Measurements from ENCODE around the gene NIPAL1.

The NIPAL1 gene

GRCh38 chr4:48065587-48066052, 49.0 kb downstream of the NIPAL1 start:
- Histone ChIP-seq H3K9ac (ENCODE audit: low read depth, low read length) (no peak overlapping the region), H3K4me1 (ENCODE audit: insufficient read depth, low read length) (no peaks in the 10 kb centered on the region), H3K36me3 (ENCODE audit: insufficient read depth, low read length) (no peaks in the 10 kb centered on the region; the same call in 1 of the 2 replicates), H3K9me3 (ENCODE audit: control insufficient read depth, insufficient read depth, low read length) (no peaks in the 10 kb centered on the region)

GRCh38 chr4:48067536-48067935, 51.0 kb downstream of the NIPAL1 start:
- no peaks in the 10 kb centered on the region for H3K4me1 ChIP-seq (ENCODE audit: insufficient read depth, low read length)
- H3K9ac ChIP-seq (ENCODE audit: low read depth, low read length): no peak overlapping the region
- H3K9me3 ChIP-seq (ENCODE audit: control insufficient read depth, insufficient read depth, low read length): no peaks in the 10 kb centered on the region
- H3K36me3 ChIP-seq (ENCODE audit: insufficient read depth, low read length): no peaks in the 10 kb centered on the region; the same call in 1 of the 2 replicates

GRCh38 chr4:48068182-48068581, 51.6 kb downstream of the NIPAL1 start:
- Histone ChIP-seq H3K4me1 (ENCODE audit: insufficient read depth, low read length) (no peaks in the 10 kb centered on the region), H3K9me3 (ENCODE audit: control insufficient read depth, insufficient read depth, low read length) (no peaks in the 10 kb centered on the region), H3K36me3 (ENCODE audit: insufficient read depth, low read length) (no peaks in the 10 kb centered on the region; the same call in 1 of the 2 replicates), H3K9ac (ENCODE audit: low read depth, low read length) (no peak overlapping the region)

- Histone ChIP-seq H3K36me3 (ENCODE audit: insufficient read depth, low read length) (no peaks in the 10 kb centered on the region; the same call in 1 of the 2 replicates), H3K9ac (ENCODE audit: low read depth, low read length) (no peak overlapping the region), H3K4me1 (ENCODE audit: insufficient read depth, low read length) (no peaks in the 10 kb centered on the region), H3K9me3 (ENCODE audit: control insufficient read depth, insufficient read depth, low read length) (no peaks in the 10 kb centered on the region)
These were observed 52.5 kb downstream of the NIPAL1 start for GRCh38 chr4:48069026-48069425.

- H3K4me1 ChIP-seq (ENCODE audit: insufficient read depth, low read length): no peaks in the 10 kb centered on the region
These were observed 54.6 kb downstream of the NIPAL1 start for GRCh38 chr4:48071191-48071590.

GRCh38 chr4:48073567-48074103, 57.1 kb downstream of the NIPAL1 start:
- Histone ChIP-seq H3K36me3 (ENCODE audit: insufficient read depth, low read length) (no peaks in the 10 kb centered on the region; the same call in 1 of the 2 replicates), H3K4me1 (ENCODE audit: insufficient read depth, low read length) (no peaks in the 10 kb centered on the region), H3K9me3 (ENCODE audit: control insufficient read depth, insufficient read depth, low read length) (no peaks in the 10 kb centered on the region)

More at GRCh38 chr4:48071191-48071590, 54.6 kb downstream of the NIPAL1 start:
- Histone ChIP-seq H3K9me3 (ENCODE audit: control insufficient read depth, insufficient read depth, low read length) (no peaks in the 10 kb centered on the region), H3K9ac (ENCODE audit: low read depth, low read length) (no peak overlapping the region), H3K36me3 (ENCODE audit: insufficient read depth, low read length) (no peaks in the 10 kb centered on the region; the same call in 1 of the 2 replicates)

GRCh38 chr4:48074657-48075056, 58.1 kb downstream of the NIPAL1 start:
- Histone ChIP-seq H3K9me3 (ENCODE audit: control insufficient read depth, insufficient read depth, low read length) (no peaks in the 10 kb centered on the region), H3K36me3 (ENCODE audit: insufficient read depth, low read length) (no peaks in the 10 kb centered on the region; the same call in 1 of the 2 replicates), H3K4me1 (ENCODE audit: insufficient read depth, low read length) (no peaks in the 10 kb centered on the region), H3K9ac (ENCODE audit: low read depth, low read length) (no peak overlapping the region)

More at GRCh38 chr4:48073567-48074103, 57.1 kb downstream of the NIPAL1 start:
- no peak overlapping the region for H3K9ac ChIP-seq (ENCODE audit: low read depth, low read length)

GRCh38 chr4:48078425-48078824, 61.9 kb downstream of the NIPAL1 start:
- H3K9me3 ChIP-seq (ENCODE audit: control insufficient read depth, insufficient read depth, low read length): no peaks in the 10 kb centered on the region
- peaks cover 10% of the 10 kb centered on the region for H3K4me1 ChIP-seq (ENCODE audit: insufficient read depth, low read length)
- no peak overlapping the region for H3K9ac ChIP-seq (ENCODE audit: low read depth, low read length)

GRCh38 chr4:48078862-48079655, 62.5 kb downstream of the NIPAL1 start:
- Histone ChIP-seq H3K4me1 (ENCODE audit: insufficient read depth, low read length) (peaks cover 10% of the 10 kb centered on the region), H3K9ac (ENCODE audit: low read depth, low read length) (no peak overlapping the region)

More at GRCh38 chr4:48078425-48078824, 61.9 kb downstream of the NIPAL1 start:
- no peaks in the 10 kb centered on the region for H3K36me3 ChIP-seq (ENCODE audit: insufficient read depth, low read length)

GRCh38 chr4:48079972-48080391, 63.4 kb downstream of the NIPAL1 start:
- Histone ChIP-seq H3K9ac (ENCODE audit: low read depth, low read length) (no peak overlapping the region), H3K9me3 (ENCODE audit: control insufficient read depth, insufficient read depth, low read length) (no peaks in the 10 kb centered on the region), H3K4me1 (ENCODE audit: insufficient read depth, low read length) (peaks cover 10% of the 10 kb centered on the region), H3K36me3 (ENCODE audit: insufficient read depth, low read length) (no peaks in the 10 kb centered on the region)

More at GRCh38 chr4:48078862-48079655, 62.5 kb downstream of the NIPAL1 start:
- H3K9me3 ChIP-seq (ENCODE audit: control insufficient read depth, insufficient read depth, low read length): no peaks in the 10 kb centered on the region
- H3K36me3 ChIP-seq (ENCODE audit: insufficient read depth, low read length): no peaks in the 10 kb centered on the region

- no peaks in the 10 kb centered on the region for H3K9me3 ChIP-seq (ENCODE audit: control insufficient read depth, insufficient read depth, low read length)
- H3K4me1 ChIP-seq (ENCODE audit: insufficient read depth, low read length): peaks cover 10% of the 10 kb centered on the region
- no peak overlapping the region for H3K9ac ChIP-seq (ENCODE audit: low read depth, low read length)
- H3K36me3 ChIP-seq (ENCODE audit: insufficient read depth, low read length): no peaks in the 10 kb centered on the region
These were observed 64.6 kb downstream of the NIPAL1 start for GRCh38 chr4:48081196-48081595.

- peaks cover 10% of the 10 kb centered on the region for H3K4me1 ChIP-seq (ENCODE audit: insufficient read depth, low read length)
- no peak overlapping the region for H3K9ac ChIP-seq (ENCODE audit: low read depth, low read length)
- H3K36me3 ChIP-seq (ENCODE audit: insufficient read depth, low read length): no peaks in the 10 kb centered on the region
These were observed 66.4 kb downstream of the NIPAL1 start for GRCh38 chr4:48082956-48083355.

GRCh38 chr4:48085821-48086589, 69.4 kb downstream of the NIPAL1 start:
- Histone ChIP-seq H3K9me3 (ENCODE audit: control insufficient read depth, insufficient read depth, low read length) (no peaks in the 10 kb centered on the region), H3K4me1 (ENCODE audit: insufficient read depth, low read length) (peaks cover 4% of the 10 kb centered on the region; the same call in 1 of the 2 replicates), H3K9ac (ENCODE audit: low read depth, low read length) (no peak overlapping the region), H3K36me3 (ENCODE audit: insufficient read depth, low read length) (no peaks in the 10 kb centered on the region)

More at GRCh38 chr4:48082956-48083355, 66.4 kb downstream of the NIPAL1 start:
- H3K9me3 ChIP-seq (ENCODE audit: control insufficient read depth, insufficient read depth, low read length): no peaks in the 10 kb centered on the region

Measured in ES-I3 (cell line).